ENCODE measurements around the gene PDZRN3. TPM values are rescaled to one million over a fixed set of nuclear protein-coding genes. Genes with fewer than 3 reads are reported as not detected.

Gene PDZRN3
- total and polyA plus RNA-seq, 2 donors from 2014 or later, result 9.5 to 13.2 TPM

- DNase-seq (no peak), FAIRE-seq (no peak)
- Histone ChIP-seq H3K4me3 (ENCODE audit: low read length in 3 of 3) (no peak overlapping the region), H3K4me1 (ENCODE audit: control insufficient read depth in 2 of 3, insufficient read depth in 2 of 3, low read depth in 1 of 3, low read length in 3 of 3) (peaks cover 0 to 6% (median 0%) of the 10 kb centered on the region in 3 donors), H3K36me3 (ENCODE audit: control insufficient read depth in 2 of 3, insufficient read depth in 3 of 3, low read length in 3 of 3) (no peaks in the 10 kb centered on the region), H3K27me3 (ENCODE audit: control insufficient read depth, insufficient read depth, low read length) (no peaks in the 10 kb centered on the region), H3K9ac (ENCODE audit: low read length in 3 of 3) (no peak overlapping the region), H3K27ac (ENCODE audit: low read depth in 2 of 2, low read length in 2 of 2) (no peak overlapping the region), H3K9me3 (ENCODE audit: control insufficient read depth in 2 of 3, insufficient read depth in 1 of 3, low read length in 3 of 3) (no peaks in the 10 kb centered on the region)
- intact Hi-C loops (cut with DNase I), result no loop called here
- no peak for TF ChIP-seq CTCF (IDR thresholded peaks at IDR 0.05; ENCODE audit: borderline replicate concordance, extremely low read depth, insufficient read depth)
Observed at GRCh38 chr3:73411993-73412392, 212.7 kb downstream of the PDZRN3 start.

- no peak overlapping the region for H3K9ac ChIP-seq (ENCODE audit: low read length in 3 of 3)
- H3K36me3 ChIP-seq (ENCODE audit: control insufficient read depth in 2 of 3, insufficient read depth in 3 of 3, low read length in 3 of 3), result no peaks in the 10 kb centered on the region
- H3K9me3 ChIP-seq (ENCODE audit: control insufficient read depth in 2 of 3, insufficient read depth in 1 of 3, low read length in 3 of 3), result no peaks in the 10 kb centered on the region
- H3K27me3 ChIP-seq (ENCODE audit: control insufficient read depth, insufficient read depth, low read length), result no peaks in the 10 kb centered on the region
- H3K27ac ChIP-seq (ENCODE audit: low read depth in 2 of 2, low read length in 2 of 2), result no peak overlapping the region
- H3K4me3 ChIP-seq (ENCODE audit: low read length in 3 of 3), result no peak overlapping the region
- FAIRE-seq, result no peak
- no peak for TF ChIP-seq CTCF (IDR thresholded peaks at IDR 0.05; ENCODE audit: borderline replicate concordance, extremely low read depth, insufficient read depth)
- intact Hi-C loops (cut with DNase I), result no loop called here
- peaks cover 0 to 6% (median 0%) of the 10 kb centered on the region in 3 donors for H3K4me1 ChIP-seq (ENCODE audit: control insufficient read depth in 2 of 3, insufficient read depth in 2 of 3, low read depth in 1 of 3, low read length in 3 of 3)
- DNase-seq, result no peak
Observed at GRCh38 chr3:73411545-73411944, 213.2 kb downstream of the PDZRN3 start.

GRCh38 chr3:73409138-73409763 is 215.5 kb downstream of the PDZRN3 start:
- H3K36me3 ChIP-seq (ENCODE audit: control insufficient read depth in 2 of 3, insufficient read depth in 3 of 3, low read length in 3 of 3), result no peaks in the 10 kb centered on the region
- H3K4me1 ChIP-seq (ENCODE audit: control insufficient read depth in 2 of 3, insufficient read depth in 2 of 3, low read depth in 1 of 3, low read length in 3 of 3), result peaks cover 0 to 6% (median 0%) of the 10 kb centered on the region in 3 donors
- H3K27me3 ChIP-seq (ENCODE audit: control insufficient read depth, insufficient read depth, low read length), result no peaks in the 10 kb centered on the region
- DNase-seq (no peak), FAIRE-seq (no peak)
- H3K4me3 ChIP-seq (ENCODE audit: low read length in 3 of 3), result no peak overlapping the region
- no peak for TF ChIP-seq CTCF (IDR thresholded peaks at IDR 0.05; ENCODE audit: borderline replicate concordance, extremely low read depth, insufficient read depth)
- H3K9me3 ChIP-seq (ENCODE audit: control insufficient read depth in 2 of 3, insufficient read depth in 1 of 3, low read length in 3 of 3), result no peaks in the 10 kb centered on the region
- H3K27ac ChIP-seq (ENCODE audit: low read depth in 2 of 2, low read length in 2 of 2), result no peak overlapping the region
- intact Hi-C loops (cut with DNase I), result no loop called here
- H3K9ac ChIP-seq (ENCODE audit: low read length in 3 of 3), result no peak overlapping the region

- H3K9ac ChIP-seq (ENCODE audit: low read length in 3 of 3), result no peak overlapping the region
- intact Hi-C loops (cut with DNase I), result no loop called here
- H3K9me3 ChIP-seq (ENCODE audit: control insufficient read depth in 2 of 3, insufficient read depth in 1 of 3, low read length in 3 of 3), result no peaks in the 10 kb centered on the region
- peaks cover 0 to 5% (median 0%) of the 10 kb centered on the region in 3 donors for H3K4me1 ChIP-seq (ENCODE audit: control insufficient read depth in 2 of 3, insufficient read depth in 2 of 3, low read depth in 1 of 3, low read length in 3 of 3)
- no peak for TF ChIP-seq CTCF (IDR thresholded peaks at IDR 0.05; ENCODE audit: borderline replicate concordance, extremely low read depth, insufficient read depth)
- no peak overlapping the region for H3K4me3 ChIP-seq (ENCODE audit: low read length in 3 of 3)
- no peaks in the 10 kb centered on the region for H3K36me3 ChIP-seq (ENCODE audit: control insufficient read depth in 2 of 3, insufficient read depth in 3 of 3, low read length in 3 of 3)
- DNase-seq (no peak), FAIRE-seq (no peak)
- H3K27ac ChIP-seq (ENCODE audit: low read depth in 2 of 2, low read length in 2 of 2), result no peak overlapping the region
- H3K27me3 ChIP-seq (ENCODE audit: control insufficient read depth, insufficient read depth, low read length), result no peaks in the 10 kb centered on the region
Observed at GRCh38 chr3:73408634-73409033, 216.1 kb downstream of the PDZRN3 start.
